ENCODE results near the gene VDR. TPM values are rescaled to one million over a fixed set of nuclear protein-coding genes. Genes with fewer than 3 reads are reported as not detected.

The VDR gene
- total RNA-seq (2021; ENCODE audit: unreplicated experiment) (9.5 TPM), Bru-seq, nascent RNA (percentile 45 among the genes with signal in this experiment), BruChase-seq, experiment 1, labeled RNA remaining after a 6-hour chase (percentile 38 among the genes with signal in this experiment), BruChase-seq, experiment 2, labeled RNA remaining after a 2-hour chase (percentile 43 among the genes with signal in this experiment)
- polyA plus RNA-seq (2012): 7.3 and 7.5 TPM in 2 replicates
- long read RNA-seq, partial matches to known transcripts: 0 of 12 reads
- long read RNA-seq, other reads (novel, unspliced or antisense): 12 of 12 reads

DNA sequence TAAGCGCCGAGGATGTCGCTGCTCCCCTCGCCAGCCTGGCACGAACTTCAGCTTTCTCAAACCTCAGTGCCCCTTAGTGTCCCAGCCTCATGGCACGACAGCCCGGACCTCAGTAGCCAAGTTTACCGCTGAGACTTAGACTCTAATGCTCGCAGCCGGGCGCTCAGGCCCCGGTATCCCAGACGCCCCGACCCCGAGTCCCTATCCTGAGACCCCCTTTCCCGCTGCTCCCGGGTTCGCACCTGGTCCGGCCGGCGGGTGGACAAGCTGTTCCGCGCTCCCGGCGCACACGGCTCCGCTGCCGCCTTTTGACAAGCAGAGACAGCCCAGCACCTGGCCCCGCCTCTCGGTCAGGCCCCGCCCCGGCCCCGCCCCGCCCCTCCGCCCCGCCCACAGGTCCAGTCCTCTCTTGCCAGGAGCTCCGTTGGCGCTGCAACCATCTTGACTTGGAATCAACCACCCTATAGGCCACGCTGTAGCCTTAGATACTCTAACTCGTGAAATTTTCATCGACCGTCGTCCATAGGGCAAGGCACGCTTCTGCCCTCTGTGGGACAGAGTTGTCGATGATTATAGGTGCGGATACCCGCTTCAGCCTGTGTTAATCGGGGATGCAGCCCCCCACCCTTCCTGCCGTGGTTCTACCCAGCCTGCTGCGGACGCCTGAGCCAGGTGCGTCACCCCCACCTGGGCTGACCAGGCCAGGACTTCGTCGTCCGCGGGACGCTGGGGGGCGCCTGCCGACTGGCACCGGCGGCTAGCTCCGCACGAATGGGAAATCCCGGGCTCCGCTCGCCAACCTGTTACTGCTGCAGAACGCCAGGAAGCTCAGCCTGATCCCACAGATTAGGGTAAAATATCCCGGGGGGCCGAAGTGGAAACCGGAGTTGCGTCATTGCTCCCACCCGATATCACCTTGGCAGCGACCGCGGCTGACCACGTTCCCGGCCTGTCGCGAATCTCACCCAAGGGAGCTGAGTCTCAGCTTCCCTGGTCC is at the start of gene VDR:
Gene VDR, minus strand, starts transcription at position 282 of the 997 bp plus-strand sequence. CDS start 25,881 bp downstream, outside the sequence.
- Histone ChIP-seq H3K4me3 (replicated peaks in 1 of 2; ENCODE audit: low read depth in 1 of 2, low read length in 2 of 2) (peak within 1 kb of the TSS; percentile 39 to 60), H3K27me3 (ENCODE audit: insufficient read depth, low read length) (no peaks in the 10 kb centered on the region), H2AFZ (ENCODE audit: low read depth, low read length, poor library complexity, severe bottlenecking) (peak within 1 kb of the TSS; percentile 74), H3K9me3 (ENCODE audit: control insufficient read depth in 1 of 2, insufficient read depth in 1 of 2, low read depth in 1 of 2, low read length in 2 of 2) (no peaks in the 10 kb centered on the region), H3K9ac (ENCODE audit: low read length) (peak within 1 kb of the TSS; percentile 72), H4K20me1 (ENCODE audit: insufficient read depth) (no peaks in the 10 kb centered on the region), H3K4me1 (ENCODE audit: control insufficient read depth in 1 of 2, insufficient read depth in 2 of 2, low read length in 2 of 2) (peaks cover 18 to 51% of the 10 kb centered on the region in 2 experiments), H3K4me2 (ENCODE audit: low read length) (peak within 1 kb of the TSS; percentile 92), H3K36me3 (ENCODE audit: control insufficient read depth in 1 of 2, insufficient read depth in 2 of 2, low read length in 2 of 2) (no peaks in the 10 kb centered on the region), H3K27ac (ENCODE audit: low read depth, low read length) (peak within 1 kb of the TSS; percentile 63), H3K9me2 (ENCODE audit: insufficient read depth) (no peaks in the 10 kb centered on the region), H3K79me2 (ENCODE audit: insufficient read depth, low read length) (peaks cover 8% of the 10 kb centered on the region; the same call in 1 of the 2 replicates)
- CTCF ChIA-PET: interaction anchor here (0.6 to 2.3 kb wide), 21 partner anchors 9 to 713 kb away, joined by 3 to 16 read pairs (median 5); partner anchors contain the start of genes ASB8, HDAC7, PFKM and TMEM106C
- POLR2A ChIA-PET: interaction anchor here (0.5 to 2.0 kb wide), 18 partner anchors 9 to 1245 kb away, joined by 3 to 18 read pairs (median 4); partner anchors contain the start of genes ASB8, SENP1 and TMEM106C
- intact Hi-C loops (cut with micrococcal nuclease): loop anchor here (2.0 to 5.0 kb wide), 3 partner anchors 44 to 282 kb away; partner anchors contain the start of gene TMEM106C
- RAD21 ChIA-PET (ENCODE audit: low non-redundant PET in 1 of 2, low total read pairs in 2 of 2, uncharacterized antibody in 2 of 2, unreplicated experiment in 2 of 2): interaction anchor here (0.7 to 1.7 kb wide), 4 partner anchors 37 to 714 kb away, joined by 3 to 10 read pairs (median 6); no protein-coding TSS in a partner anchor
- ATAC-seq: peak; percentile 79
- TSS peak; percentile 78 for BruUV-seq (replicated peaks)
- DNase-seq (ENCODE audit: low read depth, low spot score): peak; percentile 87
- TF ChIP-seq POLR2AphosphoS5 (IDR thresholded peaks at IDR 0.05; ENCODE audit: low read depth, low read length): peak; percentile 75
- no peak; the same call in 1 of the 2 replicates for TF ChIP-seq JUND (IDR thresholded peaks at IDR 0.05)
- peak; percentile 84 for TF ChIP-seq RAD21 (IDR thresholded peaks at IDR 0.05; ENCODE audit: low read depth)
- TF ChIP-seq POLR2A (IDR thresholded peaks at IDR 0.05; ENCODE audit: borderline replicate concordance, extremely low read depth, insufficient read depth, insufficient read length): peak; percentile 56
- TF ChIP-seq, protein P1, sequence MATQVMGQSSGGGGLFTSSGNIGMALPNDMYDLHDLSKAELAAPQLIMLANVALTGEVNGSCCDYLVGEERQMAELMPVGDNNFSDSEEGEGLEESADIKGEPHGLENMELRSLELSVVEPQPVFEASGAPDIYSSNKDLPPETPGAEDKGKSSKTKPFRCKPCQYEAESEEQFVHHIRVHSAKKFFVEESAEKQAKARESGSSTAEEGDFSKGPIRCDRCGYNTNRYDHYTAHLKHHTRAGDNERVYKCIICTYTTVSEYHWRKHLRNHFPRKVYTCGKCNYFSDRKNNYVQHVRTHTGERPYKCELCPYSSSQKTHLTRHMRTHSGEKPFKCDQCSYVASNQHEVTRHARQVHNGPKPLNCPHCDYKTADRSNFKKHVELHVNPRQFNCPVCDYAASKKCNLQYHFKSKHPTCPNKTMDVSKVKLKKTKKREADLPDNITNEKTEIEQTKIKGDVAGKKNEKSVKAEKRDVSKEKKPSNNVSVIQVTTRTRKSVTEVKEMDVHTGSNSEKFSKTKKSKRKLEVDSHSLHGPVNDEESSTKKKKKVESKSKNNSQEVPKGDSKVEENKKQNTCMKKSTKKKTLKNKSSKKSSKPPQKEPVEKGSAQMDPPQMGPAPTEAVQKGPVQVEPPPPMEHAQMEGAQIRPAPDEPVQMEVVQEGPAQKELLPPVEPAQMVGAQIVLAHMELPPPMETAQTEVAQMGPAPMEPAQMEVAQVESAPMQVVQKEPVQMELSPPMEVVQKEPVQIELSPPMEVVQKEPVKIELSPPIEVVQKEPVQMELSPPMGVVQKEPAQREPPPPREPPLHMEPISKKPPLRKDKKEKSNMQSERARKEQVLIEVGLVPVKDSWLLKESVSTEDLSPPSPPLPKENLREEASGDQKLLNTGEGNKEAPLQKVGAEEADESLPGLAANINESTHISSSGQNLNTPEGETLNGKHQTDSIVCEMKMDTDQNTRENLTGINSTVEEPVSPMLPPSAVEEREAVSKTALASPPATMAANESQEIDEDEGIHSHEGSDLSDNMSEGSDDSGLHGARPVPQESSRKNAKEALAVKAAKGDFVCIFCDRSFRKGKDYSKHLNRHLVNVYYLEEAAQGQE (IDR thresholded peaks at IDR 0.05; ENCODE audit: low read depth): no peak
- TF ChIP-seq EZH2 (IDR thresholded peaks at IDR 0.05): no peak
- peak; percentile 40 for TF ChIP-seq TCF7L2 (IDR thresholded peaks at IDR 0.05; ENCODE audit: borderline replicate concordance, extremely low read depth, insufficient read depth, insufficient read length)
- TF ChIP-seq, protein P2, sequence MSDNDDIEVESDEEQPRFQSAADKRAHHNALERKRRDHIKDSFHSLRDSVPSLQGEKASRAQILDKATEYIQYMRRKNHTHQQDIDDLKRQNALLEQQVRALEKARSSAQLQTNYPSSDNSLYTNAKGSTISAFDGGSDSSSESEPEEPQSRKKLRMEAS (IDR thresholded peaks at IDR 0.05): peak; percentile 74
- peak; percentile 46; the same call in 1 of the 2 replicates for TF ChIP-seq ZFX (IDR thresholded peaks at IDR 0.05)
- TF ChIP-seq EZH2phosphoT487 (IDR thresholded peaks at IDR 0.05; ENCODE audit: borderline replicate concordance): no peak
- peak; percentile 49 for TF ChIP-seq YY1 (IDR thresholded peaks at IDR 0.05; ENCODE audit: extremely low read depth, insufficient replicate concordance, low read depth, low read length)
- TF ChIP-seq CEBPB (IDR thresholded peaks at IDR 0.05; ENCODE audit: low read depth): no peak
- no peak for TF ChIP-seq EGR1 (IDR thresholded peaks at IDR 0.05; ENCODE audit: low read depth)
- no peak for TF ChIP-seq FOSL1 (IDR thresholded peaks at IDR 0.05; ENCODE audit: low read depth)
- peak; percentile 70; the same call in 1 of the 2 replicates for TF ChIP-seq SIN3A (IDR thresholded peaks at IDR 0.05; ENCODE audit: low read depth)
- TF ChIP-seq CBX3 (IDR thresholded peaks at IDR 0.05; ENCODE audit: low read depth): no peak
- no peak for TF ChIP-seq ELF1 (IDR thresholded peaks at IDR 0.05; ENCODE audit: borderline replicate concordance, low read depth)
- no peak for TF ChIP-seq ATF3 (IDR thresholded peaks at IDR 0.05)
- TF ChIP-seq SP1 (IDR thresholded peaks at IDR 0.05; ENCODE audit: low read depth): 0 out of 2 replicates have a peak, but pooled peaks have one; percentile 40

All from HCT116 (cell line).